Muscle layer of colon (tissue), 2 donors: ENCODE results near the gene CACNG6.

Source experiments
- H3K27ac ChIP-seq: one replicate; pipeline ENCODE4 v1.7.0; 2013; ENCODE audit warnings: low read depth, mild to moderate bottlenecking, low read length, moderate library complexity
- H3K27me3 ChIP-seq, 2 donors: one replicate each; pipeline ENCODE4 v1.7.0; 2013; ENCODE audit warnings: low read length in 2 of 2, mild to moderate bottlenecking in 2 of 2; ENCODE audit not compliant: insufficient read depth in 2 of 2, control insufficient read depth in 1 of 2
- H3K36me3 ChIP-seq: one replicate; pipeline ENCODE4 v1.7.0; 2013; ENCODE audit warnings: mild to moderate bottlenecking, low read length; ENCODE audit not compliant: insufficient read depth
- H3K4me1 ChIP-seq: one replicate; pipeline ENCODE4 v1.7.0; 2013; ENCODE audit warnings: mild to moderate bottlenecking, low read length; ENCODE audit not compliant: insufficient read depth
- H3K4me3 ChIP-seq, 2 donors: one replicate each; pipeline ENCODE4 v1.7.0; 2013; ENCODE audit warnings: low read length in 2 of 2, low read depth in 1 of 2, mild to moderate bottlenecking in 1 of 2, moderate library complexity in 1 of 2
- H3K9ac ChIP-seq: one replicate; pipeline ENCODE4 v1.7.0; 2013; ENCODE audit warnings: low read length
- H3K9me3 ChIP-seq: one replicate; pipeline ENCODE4 v1.7.0; 2013; ENCODE audit warnings: mild to moderate bottlenecking, low read length
- donor health status: abdominal sarcoma.
- donor health status: Adenocarcinoma of cecum.

CACNG6 gene

DNA sequence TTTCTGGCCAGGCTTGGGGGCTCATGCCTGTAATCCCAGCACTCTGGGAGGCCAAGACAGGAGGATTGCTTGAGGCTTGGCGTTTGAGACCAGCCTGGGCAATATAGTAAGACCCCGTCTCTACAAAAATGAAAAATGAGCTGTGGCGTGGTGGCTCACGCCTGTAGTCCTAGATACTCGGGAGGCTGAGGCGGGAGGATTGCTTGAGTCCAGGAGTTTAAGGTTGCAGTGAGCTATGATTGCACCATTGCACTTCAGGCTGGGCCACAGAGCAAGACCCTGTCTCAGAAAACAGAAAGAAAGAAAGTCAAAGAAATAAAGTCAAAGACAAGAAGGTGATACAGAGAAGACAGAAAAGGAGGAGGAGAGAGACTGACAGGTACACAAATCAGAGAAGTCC lies 2.5 kb upstream of the CACNG6 start:
- no peak overlapping the region for H3K4me3 ChIP-seq
- H3K4me1 ChIP-seq: no peaks in the 10 kb centered on the region
- H3K36me3 ChIP-seq: no peaks in the 10 kb centered on the region
- H3K9ac ChIP-seq: no peak overlapping the region
- no peak overlapping the region for H3K27ac ChIP-seq
- H3K27me3 ChIP-seq: peaks cover 27 to 47% of the 10 kb centered on the region in 2 donors
- no peaks in the 10 kb centered on the region for H3K9me3 ChIP-seq

DNA sequence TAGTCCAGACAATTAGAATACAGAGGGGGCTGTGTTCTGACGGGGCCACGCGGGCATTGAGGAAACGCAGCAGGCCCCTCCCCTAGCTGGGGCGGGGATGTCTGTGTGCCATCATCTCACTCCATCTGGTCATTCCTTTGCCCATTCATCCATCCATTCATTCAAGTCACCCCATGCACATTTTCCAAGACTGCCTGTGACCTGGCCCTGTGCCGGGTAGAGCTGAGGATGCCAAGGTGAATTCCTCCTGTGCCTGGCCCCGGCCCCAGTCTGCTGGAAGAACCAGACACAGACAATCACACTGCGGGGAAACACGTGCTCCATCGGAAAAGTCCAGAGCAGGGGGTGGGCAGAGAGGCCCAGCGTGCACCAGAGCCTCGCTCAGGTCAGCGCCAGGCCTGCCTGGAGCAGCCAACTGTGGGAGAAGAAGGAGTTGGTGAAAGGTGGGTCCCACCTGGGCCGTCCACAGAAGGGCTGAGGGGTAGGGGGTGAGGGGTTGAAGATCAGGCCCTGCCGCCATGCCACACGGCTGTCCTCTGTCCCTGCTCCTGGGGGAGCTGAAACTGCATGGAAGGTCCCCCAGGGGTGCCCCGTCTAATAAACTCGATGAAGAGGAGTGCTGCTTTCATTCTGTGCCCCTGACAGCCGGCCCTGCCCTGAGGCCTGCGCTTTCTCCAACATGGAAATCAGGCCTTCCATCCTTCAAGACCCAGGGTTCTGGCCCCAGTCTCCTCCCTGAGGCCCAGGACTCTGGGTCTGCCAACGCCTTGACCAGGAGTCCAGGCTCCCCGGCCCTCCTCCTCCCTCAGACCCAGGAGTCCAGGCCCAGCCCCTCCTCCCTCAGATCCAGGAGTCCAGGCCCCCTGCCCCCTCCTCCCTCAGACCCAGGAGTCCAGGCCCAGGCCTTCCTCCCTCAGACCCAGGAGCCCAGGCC lies 1.6 kb upstream of the CACNG6 start:
- H3K9me3 ChIP-seq: no peaks in the 10 kb centered on the region
- no peaks in the 10 kb centered on the region for H3K4me1 ChIP-seq
- H3K36me3 ChIP-seq: no peaks in the 10 kb centered on the region
- H3K27ac ChIP-seq: no peak overlapping the region
- no peak overlapping the region for H3K9ac ChIP-seq
- H3K27me3 ChIP-seq: peaks cover 23 to 46% of the 10 kb centered on the region in 2 donors
- no peak overlapping the region for H3K4me3 ChIP-seq

DNA sequence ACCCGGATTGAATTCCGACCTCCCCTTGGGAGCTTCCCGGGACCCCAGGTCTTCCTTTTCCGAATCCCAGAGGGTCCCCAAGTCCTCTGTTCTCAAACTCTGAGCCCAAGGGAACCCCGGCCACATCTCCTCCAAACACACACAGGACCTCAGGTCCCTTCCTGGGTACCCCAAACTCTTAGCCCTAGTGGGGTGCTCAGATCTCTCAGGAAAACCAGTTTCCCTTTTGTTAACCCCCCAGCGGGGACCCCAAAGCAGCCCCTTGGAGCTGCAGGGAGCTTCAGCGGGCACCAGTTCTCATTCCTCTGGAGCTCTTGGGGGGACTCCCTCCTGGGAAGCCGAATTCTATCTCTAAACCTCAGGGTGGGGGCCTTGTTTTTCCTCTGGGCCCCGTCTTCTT lies 774 bp downstream of the CACNG6 start:
- H3K36me3 ChIP-seq: no peaks in the 10 kb centered on the region
- no peak overlapping the region for H3K4me3 ChIP-seq
- peaks cover 29 to 48% of the 10 kb centered on the region in 2 donors for H3K27me3 ChIP-seq
- H3K9me3 ChIP-seq: no peaks in the 10 kb centered on the region
- H3K27ac ChIP-seq: no peak overlapping the region
- H3K4me1 ChIP-seq: no peaks in the 10 kb centered on the region
- H3K9ac ChIP-seq: no peak overlapping the region

DNA sequence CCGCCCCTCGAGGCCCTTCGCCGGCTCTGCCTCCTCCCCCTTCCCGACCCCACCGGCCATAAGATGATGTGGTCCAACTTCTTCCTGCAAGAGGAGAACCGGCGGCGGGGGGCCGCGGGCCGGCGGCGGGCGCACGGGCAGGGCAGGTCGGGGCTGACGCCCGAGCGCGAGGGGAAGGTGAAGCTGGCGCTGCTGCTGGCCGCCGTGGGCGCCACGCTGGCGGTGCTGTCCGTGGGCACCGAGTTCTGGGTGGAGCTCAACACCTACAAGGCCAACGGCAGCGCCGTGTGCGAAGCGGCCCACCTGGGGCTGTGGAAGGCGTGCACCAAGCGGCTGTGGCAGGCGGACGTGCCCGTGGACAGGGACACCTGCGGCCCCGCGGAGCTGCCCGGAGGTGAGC lies 1.4 kb downstream of the CACNG6 start:
- no peak overlapping the region for H3K27ac ChIP-seq
- H3K4me1 ChIP-seq: no peaks in the 10 kb centered on the region
- H3K4me3 ChIP-seq: no peak overlapping the region
- H3K36me3 ChIP-seq: no peaks in the 10 kb centered on the region
- H3K9ac ChIP-seq: no peak overlapping the region
- no peaks in the 10 kb centered on the region for H3K9me3 ChIP-seq
- peaks cover 29 to 50% of the 10 kb centered on the region in 2 donors for H3K27me3 ChIP-seq

DNA sequence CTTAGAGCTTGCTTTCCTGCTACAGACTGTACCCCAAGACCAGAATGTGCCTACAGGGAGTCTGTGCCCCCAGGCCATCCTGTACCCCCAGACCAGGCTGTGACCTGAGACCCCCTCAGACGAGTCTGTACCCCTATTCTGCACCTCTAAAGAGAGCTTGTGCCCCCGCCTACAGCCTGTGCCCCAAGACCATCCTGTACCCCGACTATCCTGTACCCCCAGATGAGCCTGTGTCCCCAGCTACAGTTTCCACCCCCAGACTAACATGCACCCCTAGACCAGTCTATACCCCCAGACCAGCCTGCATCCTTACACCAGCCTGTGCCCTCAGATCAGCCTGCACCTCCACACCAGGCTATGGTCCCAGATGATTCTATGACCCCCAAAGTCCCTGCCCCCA lies 2.0 kb downstream of the CACNG6 start:
- Histone ChIP-seq H3K27ac (no peak overlapping the region), H3K9ac (no peak overlapping the region), H3K27me3 (peaks cover 29 to 54% of the 10 kb centered on the region in 2 donors), H3K4me3 (no peak overlapping the region), H3K36me3 (no peaks in the 10 kb centered on the region), H3K4me1 (no peaks in the 10 kb centered on the region), H3K9me3 (no peaks in the 10 kb centered on the region)

DNA sequence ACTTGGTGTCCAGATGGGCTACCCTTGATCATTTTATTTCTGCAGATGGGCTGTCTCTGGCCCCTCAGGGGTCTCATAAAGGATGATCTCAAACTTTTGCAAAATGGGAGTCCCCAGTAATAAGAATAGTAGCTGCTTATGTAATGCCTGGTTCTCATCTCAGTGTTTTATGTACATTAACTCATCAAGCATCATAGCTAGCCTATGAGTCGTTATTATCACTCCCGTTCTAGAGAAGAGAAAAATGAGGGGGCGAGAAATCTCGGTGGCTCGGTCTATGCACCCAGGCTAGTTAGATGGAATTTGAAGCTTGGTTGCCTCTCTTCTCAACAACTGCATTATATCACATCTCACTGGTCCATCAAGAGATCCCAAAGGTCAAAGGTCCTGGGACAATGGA lies 3.4 kb downstream of the CACNG6 start:
- H3K9ac ChIP-seq: no peak overlapping the region
- H3K9me3 ChIP-seq: no peaks in the 10 kb centered on the region
- no peak overlapping the region for H3K4me3 ChIP-seq
- no peak overlapping the region for H3K27ac ChIP-seq
- H3K4me1 ChIP-seq: no peaks in the 10 kb centered on the region
- peaks cover 29 to 52% of the 10 kb centered on the region in 2 donors for H3K27me3 ChIP-seq
- H3K36me3 ChIP-seq: no peaks in the 10 kb centered on the region

DNA sequence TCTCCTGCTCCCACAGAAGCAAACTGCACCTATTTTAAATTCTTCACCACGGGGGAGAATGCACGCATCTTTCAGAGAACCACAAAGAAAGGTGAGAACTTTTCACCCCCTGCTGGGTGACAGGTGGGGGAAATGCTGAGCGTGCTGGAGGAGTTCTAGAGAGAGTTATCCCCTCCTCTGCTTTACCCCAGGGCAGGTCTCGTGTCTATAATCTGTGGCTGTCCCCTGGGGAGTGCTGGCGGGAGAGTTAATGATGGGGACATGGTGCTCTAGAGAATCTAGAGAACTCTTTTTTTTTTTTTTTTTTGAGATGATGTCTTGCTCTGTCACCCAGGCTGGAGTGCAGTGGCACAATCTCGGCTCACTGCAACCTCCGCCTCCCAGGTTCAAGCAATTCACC lies 6.8 kb downstream of the CACNG6 start:
- H3K27ac ChIP-seq: no peak overlapping the region
- no peak overlapping the region for H3K4me3 ChIP-seq
- H3K36me3 ChIP-seq: no peaks in the 10 kb centered on the region
- no peaks in the 10 kb centered on the region for H3K9me3 ChIP-seq
- no peak overlapping the region for H3K9ac ChIP-seq
- H3K4me1 ChIP-seq: no peaks in the 10 kb centered on the region
- peaks cover 17 to 30% of the 10 kb centered on the region in 2 donors for H3K27me3 ChIP-seq

DNA sequence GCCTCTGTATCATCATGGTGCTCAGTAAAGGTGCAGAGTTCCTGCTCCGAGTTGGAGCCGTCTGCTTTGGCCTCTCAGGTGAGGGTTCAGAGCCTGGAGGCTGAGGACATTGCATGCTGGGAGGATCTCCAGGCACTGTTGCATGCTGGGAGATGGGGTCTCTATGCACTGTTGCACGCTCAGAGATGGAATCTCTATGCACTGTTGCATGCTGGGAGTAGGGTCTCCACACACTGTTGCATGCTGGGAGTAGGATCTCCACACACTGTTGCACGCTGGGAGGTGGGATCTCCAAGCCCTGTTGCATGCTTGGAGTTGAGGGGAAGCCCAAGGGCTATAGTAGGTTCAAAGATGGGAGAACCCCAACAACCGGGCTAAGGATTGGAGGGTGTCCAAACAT lies 8.3 kb downstream of the CACNG6 start:
- H3K9me3 ChIP-seq: no peaks in the 10 kb centered on the region
- peaks cover 7 to 16% of the 10 kb centered on the region in 2 donors for H3K27me3 ChIP-seq
- H3K4me1 ChIP-seq: no peaks in the 10 kb centered on the region
- no peak overlapping the region for H3K9ac ChIP-seq
- H3K36me3 ChIP-seq: no peaks in the 10 kb centered on the region
- H3K27ac ChIP-seq: no peak overlapping the region
- H3K4me3 ChIP-seq: no peak overlapping the region

DNA sequence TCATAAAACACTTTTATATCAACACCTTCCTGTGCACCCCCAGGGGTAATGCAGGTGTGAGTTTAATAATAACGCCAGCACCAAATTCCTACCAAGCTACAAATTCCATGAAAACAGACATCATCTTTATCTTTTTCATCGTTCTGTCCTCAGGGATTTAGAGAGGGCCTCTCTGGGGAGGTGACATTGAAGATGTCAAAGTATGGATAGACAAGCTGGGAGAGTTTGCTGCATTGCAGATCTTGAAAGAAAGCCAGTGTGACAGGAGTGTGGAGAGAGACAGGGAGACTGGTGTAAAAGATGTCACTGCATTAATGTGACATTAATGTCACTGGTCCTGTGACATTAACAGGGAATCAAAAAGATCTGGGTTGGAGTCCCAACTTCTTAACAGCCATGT lies 10.1 kb downstream of the CACNG6 start:
- Histone ChIP-seq H3K9me3 (no peaks in the 10 kb centered on the region), H3K4me1 (no peaks in the 10 kb centered on the region), H3K36me3 (no peaks in the 10 kb centered on the region), H3K4me3 (no peak overlapping the region), H3K27me3 (peaks cover 0 to 10% of the 10 kb centered on the region in 2 donors), H3K27ac (no peak overlapping the region), H3K9ac (no peak overlapping the region)

DNA sequence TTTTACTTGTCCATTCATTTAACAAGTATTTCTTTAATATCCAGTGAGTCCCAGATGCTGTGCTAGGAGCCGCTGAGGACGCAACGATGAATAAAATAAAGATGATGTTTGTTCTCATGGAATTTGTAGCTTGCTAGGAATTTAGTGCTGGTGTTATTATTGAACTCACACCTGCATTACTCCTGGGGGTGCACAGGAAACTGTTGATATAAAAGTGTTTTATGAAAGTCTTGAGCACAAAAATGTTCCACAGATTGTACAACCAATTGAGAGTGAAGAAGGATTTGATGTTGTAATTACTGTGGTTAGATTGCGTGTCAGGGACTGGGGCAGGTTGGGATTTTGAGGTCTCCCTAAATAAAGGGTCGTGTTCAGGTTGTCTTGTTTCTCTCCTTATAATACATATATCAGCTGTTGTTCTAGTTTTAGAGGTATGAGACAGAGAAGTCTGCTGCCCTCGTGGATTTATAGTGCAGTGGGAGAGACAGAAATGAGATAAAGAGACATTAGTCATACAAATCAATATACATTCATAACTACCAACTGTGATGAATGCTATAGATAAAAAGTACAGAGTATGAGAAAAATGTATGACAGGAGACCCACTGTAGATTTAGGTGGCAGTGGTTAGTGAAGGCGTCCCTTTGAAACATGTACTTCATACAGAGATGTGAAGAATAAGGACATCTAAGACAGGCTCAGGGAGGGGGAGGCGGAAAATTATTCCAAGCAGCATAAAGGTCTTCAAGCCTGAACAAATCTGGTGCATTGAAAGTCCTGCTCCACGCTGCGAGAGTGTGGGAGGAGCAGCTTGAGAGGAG lies 11.3 kb downstream of the CACNG6 start:
- no peaks in the 10 kb centered on the region for H3K36me3 ChIP-seq
- no peak overlapping the region for H3K27ac ChIP-seq
- H3K27me3 ChIP-seq: peaks cover 0 to 10% of the 10 kb centered on the region in 2 donors
- H3K4me1 ChIP-seq: no peaks in the 10 kb centered on the region
- no peak overlapping the region for H3K9ac ChIP-seq
- no peaks in the 10 kb centered on the region for H3K9me3 ChIP-seq
- H3K4me3 ChIP-seq: no peak overlapping the region

DNA sequence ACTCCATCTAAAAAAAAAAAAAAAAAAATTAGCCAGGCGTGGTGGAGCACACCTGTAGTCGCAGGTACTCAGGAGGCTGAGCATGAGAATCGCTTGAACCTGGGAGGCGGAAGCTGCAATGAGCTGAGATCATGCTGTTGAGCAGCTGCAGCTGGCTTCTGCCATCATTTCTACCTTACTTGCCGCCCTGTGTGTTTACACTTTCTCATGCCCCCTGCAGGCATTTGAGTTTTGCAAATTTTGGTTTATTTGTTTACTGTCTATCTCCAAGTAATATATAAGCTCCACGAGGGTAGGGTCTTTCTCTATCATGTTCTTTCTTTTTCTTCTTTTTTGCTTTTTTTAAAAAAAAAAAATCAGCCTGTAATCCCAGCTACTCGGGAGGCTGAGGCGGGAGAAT lies 18.0 kb downstream of the CACNG6 start:
- no peaks in the 10 kb centered on the region for H3K4me1 ChIP-seq
- no peak overlapping the region for H3K4me3 ChIP-seq
- peaks cover 0 to 4% of the 10 kb centered on the region in 2 donors for H3K27me3 ChIP-seq
- no peaks in the 10 kb centered on the region for H3K36me3 ChIP-seq
- H3K27ac ChIP-seq: no peak overlapping the region
- no peak overlapping the region for H3K9ac ChIP-seq
- H3K9me3 ChIP-seq: no peaks in the 10 kb centered on the region
